IMR-90 (cell line): ENCODE results near the gene LEKR1. TPM values are rescaled to one million over a fixed set of nuclear protein-coding genes. Genes with fewer than 3 reads are reported as not detected.

Experiments used
- ATAC-seq: fragments of 200-7000 bp; cut with Tn5 transposase; 2 replicates; pipeline ENCODE4 v1.9.1; 2020; ENCODE audit warnings: low read depth, mild to moderate bottlenecking, moderate library complexity
- BruUV-seq: library from RNA; stranded (reverse); fragments of 400-500 nt; replicated peaks from 2 replicates; lab custom pipeline; 2021; lab: Mats Ljungman, UMichigan
- CTCF ChIA-PET: fragments of 300-600 bp; formaldehyde crosslinking; extraction: SDS; loops from one replicate; lab custom pipeline; 2021; ENCODE audit warnings: antibody characterized with exemption; lab: Yijun Ruan, JAX
- POLR2A ChIA-PET: fragments of 300-600 bp; sonication (Branson Sonifier 250); formaldehyde crosslinking; loops from one replicate; lab custom pipeline; 2022; ENCODE audit warnings: antibody characterized with exemption; ENCODE audit not compliant: unreplicated experiment; lab: Charles Lee
- DNase-seq: peaks from one replicate; pipeline ENCODE4 v3.0.0; 2013
- H2AFZ ChIP-seq: replicated peaks from 2 replicates; pipeline ENCODE3; 2013; ENCODE audit warnings: low read length, mild to moderate bottlenecking; ENCODE audit not compliant: poor library complexity
- H2AK5ac ChIP-seq: 2 replicates; pipeline ENCODE4 v1.6.1; 2013; ENCODE audit warnings: low read depth, low read length, inconsistent platforms
- H2AK9ac ChIP-seq: replicated peaks from 2 replicates; pipeline ENCODE3; 2013; ENCODE audit warnings: mild to moderate bottlenecking, low read depth, low read length, moderate library complexity; ENCODE audit not compliant: poor library complexity
- H2BK120ac ChIP-seq: 2 replicates; pipeline ENCODE4 v1.6.1; 2013; ENCODE audit warnings: low read depth, low read length, inconsistent platforms
- H2BK15ac ChIP-seq: 3 replicates; pipeline ENCODE4 v1.6.1; 2013; ENCODE audit warnings: low read depth, low read length, inconsistent platforms
- H2BK20ac ChIP-seq: 2 replicates; pipeline ENCODE4 v1.6.1; 2013; ENCODE audit warnings: low read depth, mild to moderate bottlenecking, inconsistent platforms, low read length, moderate library complexity
- H2BK5ac ChIP-seq: 2 replicates; pipeline ENCODE4 v1.6.1; 2013; ENCODE audit warnings: mild to moderate bottlenecking, low read depth, low read length, inconsistent platforms; ENCODE audit not compliant: poor library complexity, severe bottlenecking
- H3K14ac ChIP-seq: replicated peaks from 2 replicates; pipeline ENCODE4 v1.6.1; 2013; ENCODE audit warnings: low read depth, low read length, inconsistent platforms
- H3K18ac ChIP-seq: 2 replicates; pipeline ENCODE4 v1.6.1; 2013; ENCODE audit warnings: low read depth, low read length, control low read depth
- H3K23ac ChIP-seq: 2 replicates; pipeline ENCODE4 v1.6.1; 2013; ENCODE audit warnings: low read depth, low read length, inconsistent platforms
- H3K27ac ChIP-seq: 2 replicates; pipeline ENCODE4 v1.5.1; 2013; ENCODE audit warnings: mild to moderate bottlenecking, control low read depth, low read length; ENCODE audit not compliant: insufficient read depth
- H3K27me3 ChIP-seq: 2 replicates; pipeline ENCODE4 v1.6.1; 2013; ENCODE audit warnings: low read length; ENCODE audit not compliant: control insufficient read depth, insufficient read depth
- H3K36me3 ChIP-seq: 2 replicates; pipeline ENCODE4 v1.6.1; 2013; ENCODE audit warnings: low read length, mixed read lengths; ENCODE audit not compliant: control insufficient read depth, insufficient read depth
- H3K4ac ChIP-seq: 2 replicates; pipeline ENCODE4 v1.6.1; 2013; ENCODE audit warnings: low read depth, low read length, inconsistent platforms
- H3K4me1 ChIP-seq: 2 replicates; pipeline ENCODE4 v1.6.1; 2013; ENCODE audit warnings: low read length, mixed read lengths; ENCODE audit not compliant: control insufficient read depth, insufficient read depth
- H3K4me2 ChIP-seq: 2 replicates; pipeline ENCODE4 v1.6.1; 2013; ENCODE audit warnings: low read depth, mild to moderate bottlenecking, control low read depth, low read length, moderate library complexity
- H3K4me3 ChIP-seq: 2 replicates; pipeline ENCODE4 v1.5.1; 2013; ENCODE audit warnings: low read depth, mild to moderate bottlenecking, control low read depth, low read length, moderate library complexity; ENCODE audit not compliant: insufficient read depth
- H3K56ac ChIP-seq: 2 replicates; pipeline ENCODE4 v1.6.1; 2013; ENCODE audit warnings: low read length, inconsistent platforms; ENCODE audit not compliant: insufficient read depth; ENCODE audit errors: extremely low read depth
- H3K79me1 ChIP-seq, 2 experiments: 2 replicates each; pipeline ENCODE4 v1.6.1; 2013; ENCODE audit warnings: low read length in 2 of 2, inconsistent platforms in 1 of 2, low read depth in 1 of 2
- H3K9ac ChIP-seq: 2 replicates; pipeline ENCODE4 v1.6.1; 2013; ENCODE audit warnings: low read depth, low read length, control low read depth
- H3K9me1 ChIP-seq: 2 replicates; pipeline ENCODE4 v1.6.1; 2013; ENCODE audit warnings: low read length, inconsistent platforms; ENCODE audit not compliant: insufficient read depth
- H3K9me3 ChIP-seq: 2 replicates; pipeline ENCODE4 v1.6.1; 2013; ENCODE audit warnings: low read length; ENCODE audit not compliant: control insufficient read depth, insufficient read depth
- H4K20me1 ChIP-seq: 2 replicates; pipeline ENCODE4 v1.6.1; 2013; ENCODE audit warnings: low read length, inconsistent platforms; ENCODE audit not compliant: insufficient read depth
- H4K5ac ChIP-seq: 2 replicates; pipeline ENCODE4 v1.6.1; 2013; ENCODE audit warnings: mild to moderate bottlenecking, low read depth, low read length, control low read depth
- H4K8ac ChIP-seq, 2 experiments: 2 replicates each; pipeline ENCODE4 v1.6.1; 2013; ENCODE audit warnings: low read depth in 2 of 2, low read length in 2 of 2, control low read depth in 1 of 2, inconsistent platforms in 1 of 2
- H4K91ac ChIP-seq: 2 replicates; pipeline ENCODE4 v1.6.1; 2013; ENCODE audit warnings: low read depth, low read length, inconsistent platforms; ENCODE audit not compliant: insufficient read depth
- MAFK ChIP-seq: IDR thresholded peaks from 2 replicates; pipeline ENCODE4 v1.6.1; 2012; ENCODE audit warnings: low read depth, low read length, improper control_type of control experiment
- MAZ ChIP-seq: IDR thresholded peaks from 2 replicates; pipeline ENCODE4 v1.6.1; 2012; ENCODE audit warnings: low read depth, mild to moderate bottlenecking, low read length, improper control_type of control experiment, moderate library complexity, borderline replicate concordance
- NFE2L2 ChIP-seq: fragments of 150-350 bp; IDR thresholded peaks from 2 replicates; pipeline ENCODE4 v1.6.1; 2016; ENCODE audit warnings: low read depth, mild to moderate bottlenecking, low read length
- WGBS, 2 experiments: methylation state at CpG; one replicate each; pipeline versions ENCODE4 v1.1.5 to v1.1.7; 2013; ENCODE audit warnings: missing lambda C conversion rate in 2 of 2; ENCODE audit not compliant: insufficient read length in 1 of 2; ENCODE audit errors: extremely low coverage in 2 of 2; 5-methylcytosine and 5-hydroxymethylcytosine counted together
- dilution Hi-C: fragments of 300-500 bp; cut with HindIII; formaldehyde crosslinking; loops from one replicate; pipeline ENCODE4 v1.14.3; 2018; ENCODE audit warnings: low sequenced_read_pairs; ENCODE audit not compliant: unreplicated experiment
- in situ Hi-C: fragments of 300-500 bp; cut with MboI; formaldehyde crosslinking; loops from 3 replicates; pipeline ENCODE4 v1.14.3; 2019; ENCODE audit warnings: low sequenced_read_pairs, inconsistent platforms, mixed read lengths
- intact Hi-C: fragments of 100-400 bp; cut with micrococcal nuclease; formaldehyde crosslinking; loops from 2 replicates; pipeline ENCODE4 v1.10.0; 2022
- polyA plus RNA-seq, 3 experiments: library from polyadenylated mRNA; depleted of rRNA; stranded (reverse); fragments of >200 nt; gene quantifications; 2 replicates each; pipeline ENCODE4 v1.2.3, GENCODE V29; 2012; ENCODE audit warnings: low replicate concordance in 1 of 3
- total RNA-seq: library from RNA; depleted of rRNA; stranded (reverse); fragments of >200 nt; gene quantifications from 2 replicates; pipeline ENCODE4 v1.2.3, GENCODE V29; 2012
- TF ChIP-seq, protein P1 (sequence below): fragments of 150-350 bp; IDR thresholded peaks from 2 replicates; pipeline ENCODE4 v1.6.1; 2017; ENCODE audit warnings: mild to moderate bottlenecking, antibody characterized with exemption, low read length, low read depth
- TF ChIP-seq, protein P2 (sequence below): conservative IDR thresholded peaks from 2 replicates; pipeline ENCODE4 v1.5.1; 2012; ENCODE audit warnings: mild to moderate bottlenecking, low read depth, low read length, improper control_type of control experiment

LEKR1 gene
- total and polyA plus RNA-seq, 2 of the 4 experiments (the other 2 are of a cell fraction) = 0.19 to 0.36 TPM

DNA sequence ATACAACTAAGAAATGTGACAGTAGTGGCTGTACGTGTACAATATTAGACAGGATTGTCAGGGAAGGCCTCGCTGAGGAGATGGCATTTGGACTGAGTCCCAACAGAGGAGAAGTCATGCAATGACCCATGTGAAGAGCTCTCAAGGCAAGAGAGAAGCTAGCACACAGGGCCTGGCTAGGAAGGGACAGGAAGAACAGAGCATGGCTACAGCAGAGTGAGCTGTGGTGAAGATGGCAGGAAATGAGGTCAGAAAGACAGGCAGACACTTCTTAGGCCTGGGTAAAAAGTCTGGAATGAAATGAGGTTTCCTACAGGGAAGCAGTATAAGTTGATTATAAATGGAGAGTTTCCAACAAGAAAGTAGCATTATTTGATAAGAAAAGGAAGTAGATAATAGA lies 33.2 kb upstream of the LEKR1 start:
- dilution Hi-C loops = no loop called here
- POLR2A ChIA-PET = no interaction called here

More for the DNA sequence above, 33.2 kb upstream of the LEKR1 start:
- TF ChIP-seq, protein P1, sequence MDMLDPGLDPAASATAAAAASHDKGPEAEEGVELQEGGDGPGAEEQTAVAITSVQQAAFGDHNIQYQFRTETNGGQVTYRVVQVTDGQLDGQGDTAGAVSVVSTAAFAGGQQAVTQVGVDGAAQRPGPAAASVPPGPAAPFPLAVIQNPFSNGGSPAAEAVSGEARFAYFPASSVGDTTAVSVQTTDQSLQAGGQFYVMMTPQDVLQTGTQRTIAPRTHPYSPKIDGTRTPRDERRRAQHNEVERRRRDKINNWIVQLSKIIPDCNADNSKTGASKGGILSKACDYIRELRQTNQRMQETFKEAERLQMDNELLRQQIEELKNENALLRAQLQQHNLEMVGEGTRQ = no peak
- TF ChIP-seq MAZ = no peak
- TF ChIP-seq NFE2L2 = no peak
- TF ChIP-seq, protein P2, sequence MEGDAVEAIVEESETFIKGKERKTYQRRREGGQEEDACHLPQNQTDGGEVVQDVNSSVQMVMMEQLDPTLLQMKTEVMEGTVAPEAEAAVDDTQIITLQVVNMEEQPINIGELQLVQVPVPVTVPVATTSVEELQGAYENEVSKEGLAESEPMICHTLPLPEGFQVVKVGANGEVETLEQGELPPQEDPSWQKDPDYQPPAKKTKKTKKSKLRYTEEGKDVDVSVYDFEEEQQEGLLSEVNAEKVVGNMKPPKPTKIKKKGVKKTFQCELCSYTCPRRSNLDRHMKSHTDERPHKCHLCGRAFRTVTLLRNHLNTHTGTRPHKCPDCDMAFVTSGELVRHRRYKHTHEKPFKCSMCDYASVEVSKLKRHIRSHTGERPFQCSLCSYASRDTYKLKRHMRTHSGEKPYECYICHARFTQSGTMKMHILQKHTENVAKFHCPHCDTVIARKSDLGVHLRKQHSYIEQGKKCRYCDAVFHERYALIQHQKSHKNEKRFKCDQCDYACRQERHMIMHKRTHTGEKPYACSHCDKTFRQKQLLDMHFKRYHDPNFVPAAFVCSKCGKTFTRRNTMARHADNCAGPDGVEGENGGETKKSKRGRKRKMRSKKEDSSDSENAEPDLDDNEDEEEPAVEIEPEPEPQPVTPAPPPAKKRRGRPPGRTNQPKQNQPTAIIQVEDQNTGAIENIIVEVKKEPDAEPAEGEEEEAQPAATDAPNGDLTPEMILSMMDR = no peak
- TF ChIP-seq MAFK = no peak
- no TSS peak for BruUV-seq
- ATAC-seq = no peak
- no peak overlapping the region for H2AK9ac ChIP-seq
- no peaks in the 10 kb centered on the region for H3K9me3 ChIP-seq
- H2AK5ac ChIP-seq = peak overlapping the region; percentile 35
- in situ Hi-C loops = no loop called here
- peak overlapping the region; percentile 50 for H3K27ac ChIP-seq
- H2AFZ ChIP-seq = peak overlapping the region; percentile 74
- H3K4me3 ChIP-seq = no peak overlapping the region
- no peaks in the 10 kb centered on the region for H3K27me3 ChIP-seq
- H2BK15ac ChIP-seq = peak overlapping the region; percentile 40; the same call in 2 of the 3 replicates
- peak overlapping the region; percentile 86 for H2BK120ac ChIP-seq
- H4K5ac ChIP-seq = peak overlapping the region; percentile 97
- H3K79me1 ChIP-seq = peaks cover 0 to 5% of the 10 kb centered on the region in 2 experiments; a peak in 2 of 4 replicates
- no peak for DNase-seq
- peak overlapping the region; percentile 75 for H3K4ac ChIP-seq
- H2BK5ac ChIP-seq = peak overlapping the region; percentile 74
- intact Hi-C loops = no loop called here
- peak overlapping the region; percentile 84 for H4K91ac ChIP-seq
- H3K4me2 ChIP-seq = no peak overlapping the region; the same call in 1 of the 2 replicates
- H3K56ac ChIP-seq = no peak overlapping the region
- H3K18ac ChIP-seq = peak overlapping the region; percentile 99
- H3K9me1 ChIP-seq = peaks cover 8% of the 10 kb centered on the region; the same call in 1 of the 2 replicates
- 75% methylated on average over 1 of the region's 2 CpGs; no CpG with 5 or more reads in 1 of the 2 experiments for WGBS, 2 experiments
- H3K4me1 ChIP-seq = peaks cover 10% of the 10 kb centered on the region
- H4K20me1 ChIP-seq = no peaks in the 10 kb centered on the region
- peak overlapping the region; percentile 88 for H2BK20ac ChIP-seq
- no peaks in the 10 kb centered on the region for H3K36me3 ChIP-seq
- H3K23ac ChIP-seq = peak overlapping the region; percentile 34
- peak overlapping the region; percentile 28 to 89; a peak in 3 of 4 replicates for H4K8ac ChIP-seq
- CTCF ChIA-PET = interaction anchor here (1.0 to 1.4 kb wide), 2 partner anchors 15 to 24 kb away, joined by 3 to 4 read pairs; no protein-coding TSS in a partner anchor
- H3K14ac ChIP-seq = peak overlapping the region; percentile 86
- no peak overlapping the region for H3K9ac ChIP-seq
